ENCODE results near the gene H6PD.
A peak's percentile ranks its signal among the peaks of the same experiment; 100 is the strongest.

Gene H6PD

GRCh38 chr1:9275161-9275560 lies 40.6 kb downstream of the H6PD start:
- DNase-seq, result no peak

GRCh38 chr1:9275567-9276034 lies 41.0 kb downstream of the H6PD start:
- DNase-seq, result peak in 31 of 56 donors; percentile 14 to 87 (median 43)

- no peak for DNase-seq
These were observed 43.5 kb downstream of the H6PD start for GRCh38 chr1:9278116-9278515.

GRCh38 chr1:9278585-9279153 lies 44.1 kb downstream of the H6PD start:
- no peak for DNase-seq

- no peak for DNase-seq
These were observed 44.7 kb downstream of the H6PD start for GRCh38 chr1:9279172-9279840.

GRCh38 chr1:9280015-9280860 lies 45.7 kb downstream of the H6PD start:
- DNase-seq, result peak in 6 of 56 donors; percentile 14 to 75 (median 20)

- DNase-seq, result no peak
These were observed 46.7 kb downstream of the H6PD start for GRCh38 chr1:9281071-9281827.

GRCh38 chr1:9281908-9282695 lies 47.5 kb downstream of the H6PD start:
- DNase-seq, result no peak

- DNase-seq, result no peak
These were observed 48.1 kb downstream of the H6PD start for GRCh38 chr1:9282696-9282955.

- DNase-seq, result no peak
These were observed 49.5 kb downstream of the H6PD start for GRCh38 chr1:9284061-9284460.

- no peak for DNase-seq
These were observed 52.0 kb downstream of the H6PD start for GRCh38 chr1:9286556-9286955.

- DNase-seq, result peak in 21 of 56 donors; percentile 5 to 71 (median 20)
These were observed 54.5 kb downstream of the H6PD start for GRCh38 chr1:9289090-9289534.

- peak in 3 of 56 donors; percentile 20 to 24 (median 22) for DNase-seq
These were observed 55.3 kb downstream of the H6PD start for GRCh38 chr1:9289711-9290485.

- DNase-seq, result peak in 14 of 56 donors; percentile 18 to 60 (median 36)
These were observed 57.4 kb downstream of the H6PD start for GRCh38 chr1:9291914-9292360.

- peak in 54 of 56 donors; percentile 12 to 87 (median 66) for DNase-seq
These were observed 58.0 kb downstream of the H6PD start, which contains the start of gene SPSB1 for GRCh38 chr1:9292361-9293240. Gene SPSB1 (plus strand): TSS chr1:9292894. CDS start chr1:9355892, 62,998 bp downstream.

GRCh38 chr1:9293241-9293532 lies 58.6 kb downstream of the H6PD start:
- no peak for DNase-seq

- DNase-seq, result peak in 11 of 56 donors; percentile 6 to 65 (median 21)
These were observed 59.2 kb downstream of the H6PD start for GRCh38 chr1:9293533-9294404.

- DNase-seq, result no peak
These were observed 59.8 kb downstream of the H6PD start for GRCh38 chr1:9294405-9294773.

Measured in nucleus accumbens (tissue), 56 donors.